B cell (primary cell): ENCODE measurements around the gene STRIP1. TPM values are rescaled to one million over a fixed set of nuclear protein-coding genes. Genes with fewer than 3 reads are reported as not detected.

ENCODE experiments used
- ATAC-seq: fragments of 200-7000 bp; cut with Tn5 transposase; one replicate; pipeline ENCODE4 v1.10.0; 2021; ENCODE audit warnings: low read depth, mild to moderate bottlenecking, moderate number of reproducible peaks, moderate library complexity
- CTCF ChIA-PET: fragments of 350-600 bp; sonication (Branson Sonifier 250); formaldehyde crosslinking; loops from one replicate; lab custom pipeline; 2021; ENCODE audit warnings: antibody characterized with exemption, inconsistent platforms; lab: Charles Lee
- POLR2A ChIA-PET: fragments of 350-600 bp; sonication (Branson Sonifier 250); formaldehyde crosslinking; loops from one replicate; lab custom pipeline; 2021; ENCODE audit warnings: antibody characterized with exemption; lab: Charles Lee
- DNase-seq: peaks from one replicate; pipeline ENCODE4 v3.0.0; 2013
- H2AFZ ChIP-seq: 2 replicates; pipeline ENCODE4 v1.6.1; 2012; ENCODE audit warnings: mild to moderate bottlenecking, low read depth, low read length; ENCODE audit not compliant: insufficient read depth, poor library complexity, severe bottlenecking
- H3K27ac ChIP-seq, 2 donors: 1 replicate in 1 of 2; 2 replicates in 1 of 2; pipeline ENCODE4 v1.5.1; 2012 to 2013; ENCODE audit warnings: low read length in 2 of 2, mild to moderate bottlenecking in 2 of 2, moderate library complexity in 1 of 2
- H3K27me3 ChIP-seq, 4 experiments: fragments of 200-600 bp in 1 of 4; sonication (generic) in 1 of 4; replicated peaks in 1 of 4; 1 replicate in 2 of 4; 2 replicates in 2 of 4; pipeline versions ENCODE4 v1.6.1 to v1.7.0; 2013 to 2016; ENCODE audit warnings: low read length in 3 of 4, mild to moderate bottlenecking in 2 of 4, mixed read lengths in 1 of 4, moderate library complexity in 1 of 4; ENCODE audit not compliant: insufficient read depth in 4 of 4, control insufficient read depth in 3 of 4; ENCODE audit errors: control extremely low read depth in 1 of 4
- H3K36me3 ChIP-seq, 2 experiments: replicated peaks in 1 of 2; 1 replicate in 1 of 2; 2 replicates in 1 of 2; pipeline versions ENCODE4 v1.6.1 to v1.7.1; 2013; ENCODE audit warnings: low read length in 1 of 2; ENCODE audit not compliant: insufficient read depth in 2 of 2, control insufficient read depth in 1 of 2; ENCODE audit errors: control extremely low read depth in 1 of 2, extremely low read depth in 1 of 2
- H3K4me1 ChIP-seq, 2 donors: fragments of 200-600 bp in 1 of 2; sonication (generic) in 1 of 2; 1 replicate in 1 of 2; 2 replicates in 1 of 2; pipeline versions ENCODE4 v1.5.1 to v1.6.1; 2013 to 2017; ENCODE audit warnings: low read length in 2 of 2; ENCODE audit not compliant: control insufficient read depth in 2 of 2, insufficient read depth in 2 of 2
- H3K4me2 ChIP-seq: replicated peaks from 2 replicates; pipeline ENCODE3; 2012; ENCODE audit warnings: mild to moderate bottlenecking, low read depth, low read length; ENCODE audit not compliant: poor library complexity, severe bottlenecking
- H3K4me3 ChIP-seq, 5 experiments: fragments of 200-600 bp in 1 of 5; sonication (generic) in 1 of 5; 1 replicate in 3 of 5; 2 replicates in 2 of 5; pipeline versions ENCODE4 v1.5.1 to v1.7.0; 2011 to 2016; ENCODE audit warnings: low read length in 4 of 5, mild to moderate bottlenecking in 4 of 5, low read depth in 2 of 5, control low read depth in 1 of 5, moderate library complexity in 1 of 5; ENCODE audit not compliant: insufficient read depth in 1 of 5; ENCODE audit errors: control extremely low read depth in 1 of 5, extremely low read depth in 1 of 5
- H3K79me2 ChIP-seq: fragments of 200-600 bp; sonication (generic); one replicate; pipeline ENCODE4 v1.6.0; 2016; ENCODE audit warnings: low read length; ENCODE audit not compliant: control insufficient read depth, insufficient read depth
- H3K9ac ChIP-seq: fragments of 200-600 bp; sonication (generic); 2 replicates; pipeline ENCODE4 v1.6.1; 2017; ENCODE audit warnings: mild to moderate bottlenecking, low read length, moderate library complexity
- H3K9me3 ChIP-seq, 3 donors: one replicate each; pipeline versions ENCODE4 v1.6.1 to v1.7.1; 2013; ENCODE audit warnings: low read length in 2 of 3; ENCODE audit not compliant: control insufficient read depth in 2 of 3, insufficient read depth in 1 of 3; ENCODE audit errors: control extremely low read depth in 1 of 3
- H4K20me1 ChIP-seq: 2 replicates; pipeline ENCODE4 v1.6.0; 2012; ENCODE audit warnings: mild to moderate bottlenecking, low read length; ENCODE audit not compliant: insufficient read depth, control insufficient read depth, poor library complexity, severe bottlenecking
- H3K27ac Mint-ChIP-seq: one replicate; pipeline ENCODE4 v1.8.0; 2021; ENCODE audit warnings: mixed read lengths
- H3K27me3 Mint-ChIP-seq: one replicate; pipeline ENCODE4 v1.8.0; 2021; ENCODE audit warnings: mixed read lengths
- H3K4me1 Mint-ChIP-seq: one replicate; pipeline ENCODE4 v1.8.0; 2021; ENCODE audit warnings: mixed read lengths
- H3K4me3 Mint-ChIP-seq: one replicate; pipeline ENCODE4 v1.8.0; 2021; ENCODE audit warnings: mixed read lengths
- H3K9me3 Mint-ChIP-seq: one replicate; pipeline ENCODE4 v1.8.0; 2022; ENCODE audit warnings: mixed read lengths; ENCODE audit not compliant: insufficient read depth
- EZH2 ChIP-seq: IDR thresholded peaks from 2 replicates; pipeline ENCODE4 v1.6.1; 2012; ENCODE audit warnings: borderline replicate concordance, low read depth, mild to moderate bottlenecking, moderate library complexity, low read length; ENCODE audit not compliant: insufficient read depth, poor library complexity, severe bottlenecking
- WGBS: methylation state at CpG from one replicate; pipeline ENCODE4 v1.1.5; 2013; ENCODE audit warnings: missing lambda C conversion rate; ENCODE audit not compliant: insufficient coverage; 5-methylcytosine and 5-hydroxymethylcytosine counted together
- intact Hi-C: fragments of 100-400 bp; cut with micrococcal nuclease; formaldehyde crosslinking; loops from one replicate; pipeline ENCODE4 v1.10.0; 2022
- polyA plus RNA-seq: library from polyadenylated mRNA; depleted of rRNA; stranded (reverse); fragments of >200 nt; gene quantifications from 2 replicates; pipeline ENCODE4 v1.2.3, GENCODE V29; 2012
- total RNA-seq, 2 donors: library from RNA; stranded (reverse); fragments of 120-200 nt in 1 of 2; gene quantifications; 1 replicate in 1 of 2; 2 replicates in 1 of 2; pipeline versions ENCODE4 v1.2.3 to v1.2.4, GENCODE V29; 2013 to 2022
- TF ChIP-seq, protein P1 (sequence below): fragments of 200-600 bp; IDR thresholded peaks from one replicate; pipeline ENCODE4 v1.8.0; 2022; ENCODE audit warnings: antibody characterized with exemption, mild to moderate bottlenecking

STRIP1 gene
- total and polyA plus RNA-seq, 2 donors (not counting 1 experiment from before 2014, with no cell fraction given), result 41.5 to 105 TPM

DNA sequence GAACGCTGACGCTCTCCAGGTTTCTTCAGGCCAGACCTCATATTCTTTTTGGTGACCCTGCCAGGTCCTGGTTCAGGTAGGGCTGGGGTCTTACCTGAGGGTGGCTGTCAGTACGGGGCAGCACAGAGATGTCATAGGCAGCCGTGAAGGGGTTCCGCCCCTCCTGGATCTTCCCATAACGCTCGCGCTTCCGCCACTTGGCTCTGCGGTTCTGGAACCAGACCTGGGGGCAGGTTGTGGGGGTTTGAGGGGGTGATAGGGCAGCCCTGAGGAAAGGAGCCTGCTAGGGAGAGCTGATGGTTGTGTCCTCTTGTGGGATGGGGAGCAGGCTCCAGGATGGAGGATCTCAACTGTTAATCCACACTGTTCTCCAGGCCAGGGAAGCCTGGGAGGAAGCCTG, 26.9 kb downstream of the STRIP1 start:
- Histone ChIP-seq H2AFZ (no peak overlapping the region), H3K27ac (no peak overlapping the region), H3K9ac (no peak overlapping the region), H4K20me1 (peaks cover 16% of the 10 kb centered on the region), H3K4me3 (no peak overlapping the region), H3K4me1 (no peaks in the 10 kb centered on the region), H3K9me3 (no peaks in the 10 kb centered on the region), H3K36me3 (peaks cover 0 to 28% of the 10 kb centered on the region in 2 experiments), H3K27me3 (peaks cover 0 to 2% (median 0%) of the 10 kb centered on the region in 4 experiments), H3K79me2 (no peaks in the 10 kb centered on the region), H3K4me2 (no peak overlapping the region)
- H3K4me1 Mint-ChIP-seq, result no peaks in the 10 kb centered on the region
- WGBS, result 98% methylated on average over 10 of the region's 10 CpGs
- H3K27ac Mint-ChIP-seq, result no peak overlapping the region
- ATAC-seq (no peak), DNase-seq (no peak)
- CTCF ChIA-PET, result interaction anchor here (0.9 to 2.4 kb wide), 6 partner anchors 10 to 515 kb away, joined by 3 to 10 read pairs (median 3); no protein-coding TSS in a partner anchor
- H3K4me3 Mint-ChIP-seq, result no peak overlapping the region
- POLR2A ChIA-PET, result no interaction called here
- H3K27me3 Mint-ChIP-seq, result peaks cover 9% of the 10 kb centered on the region
- intact Hi-C loops, result no loop called here
- TF ChIP-seq, protein P1, sequence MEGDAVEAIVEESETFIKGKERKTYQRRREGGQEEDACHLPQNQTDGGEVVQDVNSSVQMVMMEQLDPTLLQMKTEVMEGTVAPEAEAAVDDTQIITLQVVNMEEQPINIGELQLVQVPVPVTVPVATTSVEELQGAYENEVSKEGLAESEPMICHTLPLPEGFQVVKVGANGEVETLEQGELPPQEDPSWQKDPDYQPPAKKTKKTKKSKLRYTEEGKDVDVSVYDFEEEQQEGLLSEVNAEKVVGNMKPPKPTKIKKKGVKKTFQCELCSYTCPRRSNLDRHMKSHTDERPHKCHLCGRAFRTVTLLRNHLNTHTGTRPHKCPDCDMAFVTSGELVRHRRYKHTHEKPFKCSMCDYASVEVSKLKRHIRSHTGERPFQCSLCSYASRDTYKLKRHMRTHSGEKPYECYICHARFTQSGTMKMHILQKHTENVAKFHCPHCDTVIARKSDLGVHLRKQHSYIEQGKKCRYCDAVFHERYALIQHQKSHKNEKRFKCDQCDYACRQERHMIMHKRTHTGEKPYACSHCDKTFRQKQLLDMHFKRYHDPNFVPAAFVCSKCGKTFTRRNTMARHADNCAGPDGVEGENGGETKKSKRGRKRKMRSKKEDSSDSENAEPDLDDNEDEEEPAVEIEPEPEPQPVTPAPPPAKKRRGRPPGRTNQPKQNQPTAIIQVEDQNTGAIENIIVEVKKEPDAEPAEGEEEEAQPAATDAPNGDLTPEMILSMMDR, result no peak
- no peak for TF ChIP-seq EZH2
- H3K9me3 Mint-ChIP-seq, result no peaks in the 10 kb centered on the region

DNA sequence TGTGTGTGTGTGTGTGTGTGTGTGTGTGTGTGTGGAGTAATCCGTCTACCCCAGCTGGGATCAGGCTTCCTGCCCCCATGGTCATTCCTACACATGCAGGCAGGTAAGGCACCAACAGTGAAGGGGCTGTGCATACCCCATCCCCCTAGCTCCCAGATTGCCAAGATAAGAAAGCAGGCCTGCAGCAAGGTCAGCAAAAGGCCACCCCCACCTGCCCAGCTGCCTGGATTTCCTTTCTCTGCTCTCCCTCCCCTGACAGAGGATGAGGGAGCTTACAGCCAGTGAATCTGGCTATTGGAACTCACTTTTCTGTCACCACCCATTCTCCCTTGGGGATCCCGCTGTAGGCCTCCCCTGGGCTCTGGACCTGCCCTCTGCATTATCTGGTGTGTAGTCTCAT, 28.2 kb downstream of the STRIP1 start:
- CTCF ChIA-PET, result interaction anchor here (0.7 to 1.8 kb wide), 8 partner anchors 8 to 422 kb away, joined by 3 to 8 read pairs (median 3); no protein-coding TSS in a partner anchor
- no peak overlapping the region for H3K27ac ChIP-seq
- DNase-seq, result no peak
- H3K27me3 ChIP-seq, result peaks cover 0 to 11% (median 8%) of the 10 kb centered on the region in 4 experiments
- Mint-ChIP-seq H3K4me1 (peaks cover 1% of the 10 kb centered on the region), H3K4me3 (no peak overlapping the region), H3K27ac (peak overlapping the region; percentile 18), H3K9me3 (no peaks in the 10 kb centered on the region), H3K27me3 (peaks cover 18% of the 10 kb centered on the region)
- WGBS, result no CpG with 5 or more reads among the region's 2 CpGs
- no peak overlapping the region for H3K9ac ChIP-seq
- POLR2A ChIA-PET, result no interaction called here
- no peak for TF ChIP-seq EZH2
- TF ChIP-seq, protein P1, result no peak
- H3K9me3 ChIP-seq, result peaks cover 0 to 6% (median 0%) of the 10 kb centered on the region in 3 donors
- no peak overlapping the region for H2AFZ ChIP-seq
- no peak overlapping the region for H3K4me3 ChIP-seq
- H4K20me1 ChIP-seq, result peaks cover 17% of the 10 kb centered on the region
- H3K79me2 ChIP-seq, result no peaks in the 10 kb centered on the region
- intact Hi-C loops, result no loop called here
- no peak overlapping the region for H3K4me2 ChIP-seq
- H3K36me3 ChIP-seq, result peaks cover 0 to 15% of the 10 kb centered on the region in 2 experiments
- peaks cover 4% of the 10 kb centered on the region in 2 donors for H3K4me1 ChIP-seq
- ATAC-seq, result no peak
